K562 (cell line): Measurements from ENCODE around the gene HPSE2.
"Not testable (repeated sequence)": the region's sequence is repeated elsewhere in the genome, so short reads cannot be mapped to it uniquely, and the experiment has no call there.

Source experiments
- CTCF ChIP-seq, 3 experiments: IDR thresholded peaks in 2 of 3; conservative IDR thresholded peaks in 1 of 3; 2 replicates each; pipeline ENCODE4 v1.5.1; 2011 to 2012; ENCODE audit warnings: low read length in 3 of 3, mild to moderate bottlenecking in 3 of 3, control low read depth in 2 of 3, improper control_type of control experiment in 1 of 3, inconsistent platforms in 1 of 3, low read depth in 1 of 3, mixed read lengths in 1 of 3, moderate library complexity in 1 of 3; ENCODE audit not compliant: insufficient read depth in 2 of 3
- THRAP3 ChIP-seq: fragments of 450-650 bp; IDR thresholded peaks from 2 replicates; pipeline ENCODE4 v1.6.1; 2016; ENCODE audit warnings: mild to moderate bottlenecking, inconsistent platforms, borderline replicate concordance
- ZNF551 ChIP-seq: fragments of 250-450 bp; sonication (Bioruptor Pico); IDR thresholded peaks from 2 replicates; pipeline ENCODE4 v1.5.0; 2021; ENCODE audit warnings: mild to moderate bottlenecking, moderate library complexity

GRCh38 chr10:98502535-98502934 lies 733.1 kb downstream of the HPSE2 start:
- TF ChIP-seq ZNF551 (CRISPR knock-in tag); CTCF (IDR thresholded peaks at IDR 0.05 in 2 of 3, conservative IDR thresholded peaks at IDR 0.05 in 1 of 3; ENCODE audit: insufficient read depth in 2 of 3, low read depth in 1 of 3, low read length in 3 of 3); THRAP3: not testable (repeated sequence)
